Nephron (organoid): ENCODE results near the gene PANK2.
"Not testable (repeated sequence)": the region's sequence is repeated elsewhere in the genome, so short reads cannot be mapped to it uniquely, and the experiment has no call there.

Source experiments
- H3K27ac Mint-ChIP-seq, 3 experiments: 2 replicates each; pipeline ENCODE4 v1.8.0; 2020; ENCODE audit warnings: mixed read lengths in 3 of 3, mild to moderate bottlenecking in 2 of 3, moderate library complexity in 1 of 3
- H3K27me3 Mint-ChIP-seq: 2 replicates; pipeline ENCODE4 v1.8.0; 2021; ENCODE audit warnings: low read depth, mild to moderate bottlenecking, moderate library complexity, mixed read lengths
- H3K36me3 Mint-ChIP-seq: 2 replicates; pipeline ENCODE4 v1.8.0; 2020; ENCODE audit warnings: low read depth, mixed read lengths
- H3K4me1 Mint-ChIP-seq: 2 replicates; pipeline ENCODE4 v1.8.0; 2020; ENCODE audit warnings: mixed read lengths
- H3K4me3 Mint-ChIP-seq, 3 experiments: 2 replicates each; pipeline ENCODE4 v1.8.0; 2020; ENCODE audit warnings: mild to moderate bottlenecking in 3 of 3, mixed read lengths in 3 of 3, moderate library complexity in 2 of 3
- H3K9me3 Mint-ChIP-seq: 2 replicates; pipeline ENCODE4 v1.8.0; 2020; ENCODE audit warnings: mixed read lengths
- TF ChIP-seq, protein P1 (sequence below), 3 experiments: fragments of 200-600 bp; sonication (generic); IDR thresholded peaks; one replicate each; pipeline ENCODE4 v1.5.0; 2021; ENCODE audit warnings: antibody characterized with exemption in 3 of 3; ENCODE audit not compliant: unreplicated experiment in 3 of 3

The PANK2 gene

DNA sequence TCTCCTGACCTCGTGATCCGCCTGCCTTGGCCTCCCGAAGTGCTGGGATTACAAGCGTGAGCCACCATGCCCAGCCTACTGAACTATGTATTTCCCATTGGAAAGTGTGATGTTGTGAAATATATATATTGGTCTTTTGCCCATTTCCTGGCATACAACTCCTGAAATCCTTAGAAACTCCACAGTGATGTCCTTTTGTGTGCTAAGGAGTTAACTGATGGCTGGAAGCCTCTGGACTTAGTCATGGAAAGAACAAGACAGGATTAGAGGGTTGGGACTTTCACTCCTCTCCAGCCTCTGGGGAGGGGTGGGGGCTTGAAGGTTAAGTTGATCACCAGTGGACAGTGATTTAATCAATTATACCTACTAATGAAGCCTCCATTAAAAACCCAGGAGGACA, 7.1 kb downstream of the PANK2 start:
- no peaks in the 10 kb centered on the region for H3K27me3 Mint-ChIP-seq
- H3K27ac Mint-ChIP-seq, result no peak overlapping the region
- H3K4me1 Mint-ChIP-seq, result peaks cover 45% of the 10 kb centered on the region
- TF ChIP-seq, protein P1, sequence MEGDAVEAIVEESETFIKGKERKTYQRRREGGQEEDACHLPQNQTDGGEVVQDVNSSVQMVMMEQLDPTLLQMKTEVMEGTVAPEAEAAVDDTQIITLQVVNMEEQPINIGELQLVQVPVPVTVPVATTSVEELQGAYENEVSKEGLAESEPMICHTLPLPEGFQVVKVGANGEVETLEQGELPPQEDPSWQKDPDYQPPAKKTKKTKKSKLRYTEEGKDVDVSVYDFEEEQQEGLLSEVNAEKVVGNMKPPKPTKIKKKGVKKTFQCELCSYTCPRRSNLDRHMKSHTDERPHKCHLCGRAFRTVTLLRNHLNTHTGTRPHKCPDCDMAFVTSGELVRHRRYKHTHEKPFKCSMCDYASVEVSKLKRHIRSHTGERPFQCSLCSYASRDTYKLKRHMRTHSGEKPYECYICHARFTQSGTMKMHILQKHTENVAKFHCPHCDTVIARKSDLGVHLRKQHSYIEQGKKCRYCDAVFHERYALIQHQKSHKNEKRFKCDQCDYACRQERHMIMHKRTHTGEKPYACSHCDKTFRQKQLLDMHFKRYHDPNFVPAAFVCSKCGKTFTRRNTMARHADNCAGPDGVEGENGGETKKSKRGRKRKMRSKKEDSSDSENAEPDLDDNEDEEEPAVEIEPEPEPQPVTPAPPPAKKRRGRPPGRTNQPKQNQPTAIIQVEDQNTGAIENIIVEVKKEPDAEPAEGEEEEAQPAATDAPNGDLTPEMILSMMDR (IDR thresholded peaks at IDR 0.05; ENCODE audit: unreplicated experiment in 3 of 3), result no peak
- H3K4me3 Mint-ChIP-seq, result no peak overlapping the region
- peaks cover 25% of the 10 kb centered on the region for H3K36me3 Mint-ChIP-seq
- H3K9me3 Mint-ChIP-seq, result no peaks in the 10 kb centered on the region

DNA sequence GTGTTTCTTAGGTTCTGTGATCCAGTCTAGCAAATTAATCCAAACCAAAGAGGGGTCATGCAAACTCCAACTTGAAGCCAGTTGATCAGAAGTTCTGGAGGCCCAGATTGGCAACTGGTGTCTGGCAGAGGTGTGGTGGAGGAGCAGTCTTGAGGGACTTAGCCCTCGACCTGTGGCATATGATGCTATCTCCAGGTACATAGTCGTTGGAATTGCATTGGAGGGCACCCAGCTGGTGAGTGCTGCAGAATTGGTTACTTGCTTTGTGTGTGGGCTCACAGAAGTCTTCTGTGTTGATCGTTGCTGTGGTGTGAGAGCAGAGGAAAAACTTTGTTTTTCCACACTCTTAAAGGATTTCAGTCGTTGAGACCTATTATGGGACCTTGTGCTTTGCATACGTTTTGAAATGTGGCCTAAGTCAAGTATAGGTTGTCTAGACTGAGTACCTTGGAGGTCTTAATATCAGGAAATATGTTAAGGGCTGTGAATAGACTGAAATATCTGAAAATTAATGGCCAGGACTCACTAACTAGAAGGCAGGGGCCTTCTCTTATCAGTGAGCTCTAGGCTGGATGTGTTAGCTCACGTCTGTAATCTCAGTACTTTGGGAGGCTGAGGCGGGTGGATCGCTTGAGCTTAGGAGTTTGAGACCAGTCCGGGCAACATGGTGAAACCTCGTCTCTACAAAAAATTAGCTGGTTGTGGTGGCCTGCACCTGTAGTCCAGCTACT, 7.8 kb downstream of the PANK2 start:
- H3K4me3 Mint-ChIP-seq, result no peak overlapping the region
- TF ChIP-seq, protein P1 (IDR thresholded peaks at IDR 0.05; ENCODE audit: unreplicated experiment in 3 of 3), result no peak
- no peaks in the 10 kb centered on the region for H3K27me3 Mint-ChIP-seq

DNA sequence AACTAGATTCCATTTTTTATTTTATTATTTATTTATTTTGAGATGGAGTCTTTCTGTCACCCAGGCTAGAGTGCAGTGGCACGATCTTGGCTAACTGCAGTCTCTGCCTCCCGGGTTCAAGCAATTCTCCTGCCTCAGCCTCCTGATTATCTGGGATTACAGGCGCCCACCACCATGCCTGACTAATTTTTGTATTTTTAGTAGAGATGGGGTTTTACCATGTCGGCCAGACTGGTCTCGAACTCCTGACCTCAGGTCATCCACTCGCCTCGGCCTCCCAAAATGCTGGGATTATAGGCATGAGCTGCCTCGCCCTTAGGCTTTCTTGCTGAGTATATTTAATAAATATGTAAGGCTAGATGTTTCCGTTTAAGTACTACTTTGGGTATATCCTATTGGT, 9.0 kb downstream of the PANK2 start:
- H3K4me3 Mint-ChIP-seq, H3K9me3 Mint-ChIP-seq, H3K27ac Mint-ChIP-seq, H3K27me3 Mint-ChIP-seq: not testable (repeated sequence)
- H3K4me1 Mint-ChIP-seq, result peaks cover 37% of the 10 kb centered on the region
- H3K36me3 Mint-ChIP-seq, result peaks cover 19% of the 10 kb centered on the region

More for the DNA sequence above, 7.8 kb downstream of the PANK2 start:
- Mint-ChIP-seq H3K4me1 (peaks cover 45% of the 10 kb centered on the region), H3K36me3 (peaks cover 25% of the 10 kb centered on the region), H3K27ac (peak overlapping the region in 2 of 3 experiments; percentile 24 to 46), H3K9me3 (no peaks in the 10 kb centered on the region)

DNA sequence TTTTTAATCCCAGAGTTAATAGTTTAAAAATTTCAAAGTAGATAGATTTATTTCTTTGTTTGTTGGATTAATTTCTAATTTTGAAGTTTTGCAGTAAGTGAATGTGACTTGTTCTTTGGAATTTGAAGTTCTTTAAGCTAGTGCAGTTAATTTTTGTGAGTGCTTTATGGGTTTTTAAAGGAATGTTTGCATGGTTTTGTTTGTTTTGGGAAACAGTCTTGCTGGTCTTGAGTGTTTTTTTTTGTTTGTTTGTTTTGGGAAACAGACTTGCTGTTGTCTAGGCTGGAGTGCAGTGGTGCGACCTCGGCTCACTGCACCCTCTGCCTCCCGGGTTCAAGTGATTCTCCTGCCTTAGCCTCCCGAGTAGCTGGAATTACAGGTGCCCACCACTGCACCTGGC, 9.5 kb downstream of the PANK2 start:
- Mint-ChIP-seq H3K9me3 (no peaks in the 10 kb centered on the region), H3K36me3 (peaks cover 16% of the 10 kb centered on the region), H3K4me1 (peaks cover 33% of the 10 kb centered on the region), H3K27ac (no peak overlapping the region), H3K27me3 (no peaks in the 10 kb centered on the region), H3K4me3 (no peak overlapping the region)
- TF ChIP-seq, protein P1 (IDR thresholded peaks at IDR 0.05; ENCODE audit: unreplicated experiment in 3 of 3), result no peak

DNA sequence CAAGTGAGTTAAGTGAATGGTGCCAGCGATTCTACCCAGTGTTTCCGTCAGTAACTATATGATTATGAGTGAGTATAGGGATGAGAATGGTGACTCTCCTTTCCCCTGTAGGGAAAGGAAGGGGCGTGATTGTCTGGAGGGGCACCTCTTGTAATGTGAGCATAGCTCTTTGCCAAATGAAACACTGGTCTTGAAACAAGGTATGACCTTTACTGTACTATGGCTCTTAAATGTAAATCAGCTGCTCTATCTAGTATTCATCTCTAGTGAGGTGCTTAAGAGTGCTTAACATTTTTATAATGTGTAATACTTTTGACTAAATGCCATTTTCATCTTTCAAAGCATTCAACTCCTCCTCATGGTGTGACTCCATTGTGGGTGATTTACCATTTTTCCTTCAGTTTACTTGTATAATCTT, 11.0 kb downstream of the PANK2 start:
- Mint-ChIP-seq H3K36me3 (peaks cover 13% of the 10 kb centered on the region), H3K27ac (peak overlapping the region; percentile 4 to 71 (median 11)), H3K27me3 (no peaks in the 10 kb centered on the region), H3K4me1 (peaks cover 31% of the 10 kb centered on the region), H3K9me3 (no peaks in the 10 kb centered on the region), H3K4me3 (no peak overlapping the region)
- TF ChIP-seq, protein P1 (IDR thresholded peaks at IDR 0.05; ENCODE audit: unreplicated experiment in 3 of 3), result no peak

DNA sequence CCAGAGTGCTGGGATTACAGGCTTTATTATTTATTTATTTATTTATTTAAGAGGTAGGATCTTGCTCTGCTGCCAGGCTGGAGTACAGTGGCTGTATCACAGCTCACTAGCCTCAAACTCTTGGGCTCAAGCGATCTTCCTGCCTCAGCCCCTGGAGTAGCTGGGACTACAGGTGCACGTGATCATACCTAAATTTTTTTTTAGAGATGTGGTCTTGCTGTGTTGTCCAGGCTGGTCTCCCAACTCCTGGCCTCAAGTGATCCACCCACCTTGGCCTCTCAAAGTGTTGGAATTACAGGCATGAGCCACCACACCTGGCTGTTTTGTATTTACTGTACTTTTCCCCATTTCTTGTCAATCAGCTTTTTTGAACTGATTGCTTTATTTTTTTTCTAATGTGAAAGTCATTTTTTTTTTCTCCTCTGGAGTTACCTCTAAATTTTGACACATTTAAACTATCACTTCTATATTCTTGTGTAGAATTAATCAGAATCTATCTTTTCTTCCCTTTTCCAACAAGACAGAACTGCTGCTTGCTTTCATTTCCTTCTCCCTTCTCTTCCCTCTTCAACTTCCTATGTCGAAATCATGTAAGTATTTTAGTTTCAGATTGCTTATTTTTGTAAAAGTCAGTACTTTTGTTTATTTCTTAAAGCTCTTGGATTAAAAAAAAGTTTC, 12.0 kb downstream of the PANK2 start:
- H3K4me3 Mint-ChIP-seq, result peak overlapping the region in 1 of 3 experiments; percentile 1
- no peaks in the 10 kb centered on the region for H3K27me3 Mint-ChIP-seq
- H3K9me3 Mint-ChIP-seq, result no peaks in the 10 kb centered on the region
- peak overlapping the region; percentile 24 to 68 (median 57) for H3K27ac Mint-ChIP-seq
- TF ChIP-seq, protein P1 (IDR thresholded peaks at IDR 0.05; ENCODE audit: unreplicated experiment in 3 of 3), result no peak
- H3K36me3 Mint-ChIP-seq, result peaks cover 10% of the 10 kb centered on the region
- H3K4me1 Mint-ChIP-seq, result peaks cover 31% of the 10 kb centered on the region
